OCI-LY7 (cell line): Measurements from ENCODE around the gene GPR183.

Source experiments
- CTCF ChIP-seq: fragments of 200-600 bp; sonication (generic); conservative IDR thresholded peaks from 2 replicates; pipeline ENCODE4 v1.5.1; 2014; ENCODE audit warnings: mild to moderate bottlenecking, antibody characterized with exemption, low read length, moderate library complexity, mixed read lengths
- EZH2phosphoT487 ChIP-seq: fragments of 200-600 bp; sonication (generic); IDR thresholded peaks from 2 replicates; pipeline ENCODE4 v1.6.1; 2018; ENCODE audit warnings: low read depth, borderline replicate concordance, mild to moderate bottlenecking, mixed run types, antibody characterized with exemption, low read length, moderate library complexity, mixed read lengths

- TF ChIP-seq CTCF (no peak), EZH2phosphoT487 (no peak)
Observed at GRCh38 chr13:99307648-99308339, 595 bp upstream of the GPR183 start.
